Brain microvascular endothelial cell (primary cell): ENCODE results near the gene SVIL.
A peak's percentile ranks its signal among the peaks of the same experiment; 100 is the strongest.
"Not testable (repeated sequence)": the region's sequence is repeated elsewhere in the genome, so short reads cannot be mapped to it uniquely, and the experiment has no call there.

Source experiments
- DNase-seq: peaks from one replicate; pipeline ENCODE4 v3.0.0-alpha.2; 2020
- H3K27ac ChIP-seq: fragments of 250-450 bp; sonication (Bioruptor Pico); 2 replicates; pipeline ENCODE4 v1.5.1; 2020; ENCODE audit warnings: mild to moderate bottlenecking, moderate library complexity
- H3K27me3 ChIP-seq: fragments of 250-450 bp; sonication (Bioruptor Pico); replicated peaks from 2 replicates; pipeline ENCODE4 v1.5.1; 2020; ENCODE audit warnings: mild to moderate bottlenecking
- H3K36me3 ChIP-seq: fragments of 250-450 bp; sonication (Bioruptor Pico); replicated peaks from 2 replicates; pipeline ENCODE4 v1.5.1; 2020; ENCODE audit warnings: mild to moderate bottlenecking
- H3K4me3 ChIP-seq: 2 replicates; pipeline ENCODE4 v1.5.1; 2011; ENCODE audit warnings: low read depth, mild to moderate bottlenecking, control low read depth, low read length, moderate library complexity
- in situ Hi-C: cut with HindIII; loops from 2 replicates; pipeline ENCODE4 v1.10.0; 2017; ENCODE audit warnings: low sequenced_read_pairs, low pct_ligation_motif_present
- TF ChIP-seq, protein P1 (sequence below): IDR thresholded peaks from 2 replicates; pipeline ENCODE4 v1.5.1; 2011; ENCODE audit warnings: low read depth, mild to moderate bottlenecking, moderate library complexity, low read length, control low read depth, inconsistent platforms; ENCODE audit errors: missing control alignments

Gene SVIL

GRCh38 chr10:29576681-29577080 is 58.1 kb downstream of the SVIL start:
- TF ChIP-seq, protein P1, sequence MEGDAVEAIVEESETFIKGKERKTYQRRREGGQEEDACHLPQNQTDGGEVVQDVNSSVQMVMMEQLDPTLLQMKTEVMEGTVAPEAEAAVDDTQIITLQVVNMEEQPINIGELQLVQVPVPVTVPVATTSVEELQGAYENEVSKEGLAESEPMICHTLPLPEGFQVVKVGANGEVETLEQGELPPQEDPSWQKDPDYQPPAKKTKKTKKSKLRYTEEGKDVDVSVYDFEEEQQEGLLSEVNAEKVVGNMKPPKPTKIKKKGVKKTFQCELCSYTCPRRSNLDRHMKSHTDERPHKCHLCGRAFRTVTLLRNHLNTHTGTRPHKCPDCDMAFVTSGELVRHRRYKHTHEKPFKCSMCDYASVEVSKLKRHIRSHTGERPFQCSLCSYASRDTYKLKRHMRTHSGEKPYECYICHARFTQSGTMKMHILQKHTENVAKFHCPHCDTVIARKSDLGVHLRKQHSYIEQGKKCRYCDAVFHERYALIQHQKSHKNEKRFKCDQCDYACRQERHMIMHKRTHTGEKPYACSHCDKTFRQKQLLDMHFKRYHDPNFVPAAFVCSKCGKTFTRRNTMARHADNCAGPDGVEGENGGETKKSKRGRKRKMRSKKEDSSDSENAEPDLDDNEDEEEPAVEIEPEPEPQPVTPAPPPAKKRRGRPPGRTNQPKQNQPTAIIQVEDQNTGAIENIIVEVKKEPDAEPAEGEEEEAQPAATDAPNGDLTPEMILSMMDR: no peak
- in situ Hi-C loops: no loop called here
- peak overlapping the region; percentile 19 for H3K27ac ChIP-seq
- no peaks in the 10 kb centered on the region for H3K27me3 ChIP-seq
- peak; percentile 63 for DNase-seq
- H3K4me3 ChIP-seq: no peak overlapping the region
- peaks cover 2% of the 10 kb centered on the region for H3K36me3 ChIP-seq

DNA sequence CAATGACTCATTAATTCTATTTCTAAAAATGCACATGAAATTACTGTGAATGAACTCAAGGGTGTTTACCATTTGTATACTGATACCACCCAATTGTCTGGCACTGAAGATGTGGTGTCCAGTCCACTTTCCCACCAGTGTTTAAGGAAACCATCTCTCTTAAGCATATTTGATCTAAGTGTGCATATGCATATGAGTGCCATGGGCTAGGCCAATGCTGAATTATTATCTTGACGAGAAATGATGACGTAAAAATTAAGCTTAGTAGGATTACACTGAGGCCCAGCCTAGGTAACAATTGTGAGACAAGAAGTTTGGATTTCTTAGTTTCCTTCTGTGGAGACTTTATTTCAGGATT is 59.7 kb downstream of the SVIL start:
- Histone ChIP-seq H3K4me3 (no peak overlapping the region), H3K36me3 (peaks cover 2% of the 10 kb centered on the region), H3K27ac (no peak overlapping the region), H3K27me3 (no peaks in the 10 kb centered on the region)
- TF ChIP-seq, protein P1: no peak
- no peak for DNase-seq
- in situ Hi-C loops: no loop called here

GRCh38 chr10:29574212-29575097 is 60.3 kb downstream of the SVIL start:
- DNase-seq, H3K36me3 ChIP-seq, H3K4me3 ChIP-seq, H3K27ac ChIP-seq, H3K27me3 ChIP-seq, in situ Hi-C loops: not testable (repeated sequence)

GRCh38 chr10:29570248-29570647 is 64.5 kb downstream of the SVIL start:
- H3K4me3 ChIP-seq, in situ Hi-C loops, H3K27me3 ChIP-seq, H3K36me3 ChIP-seq, DNase-seq, H3K27ac ChIP-seq: not testable (repeated sequence)

GRCh38 chr10:29569795-29570194 is 65.0 kb downstream of the SVIL start:
- Histone ChIP-seq H3K36me3 (no peaks in the 10 kb centered on the region), H3K27me3 (no peaks in the 10 kb centered on the region), H3K4me3 (no peak overlapping the region), H3K27ac (no peak overlapping the region)
- in situ Hi-C loops: no loop called here
- TF ChIP-seq, protein P1: no peak
- DNase-seq: no peak

DNA sequence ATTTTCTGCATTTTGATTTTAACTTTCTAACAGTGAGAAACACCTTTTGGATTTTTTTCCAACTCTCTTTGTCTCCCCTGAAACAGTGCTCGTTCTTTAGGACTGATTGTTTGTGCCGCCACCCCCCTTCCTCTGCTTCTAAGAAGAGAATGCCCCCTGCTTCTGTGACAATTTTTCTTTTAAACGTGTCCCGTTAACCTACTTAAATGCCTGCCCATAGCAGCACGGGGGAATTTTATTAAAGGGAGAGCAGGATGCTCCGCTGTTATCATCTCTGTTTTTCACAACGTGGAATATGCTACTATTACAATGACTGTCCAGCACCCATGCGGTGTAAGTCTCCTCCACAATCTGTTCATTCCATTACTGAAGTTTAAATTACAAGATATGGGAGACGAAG is 67.8 kb downstream of the SVIL start:
- no peak for DNase-seq
- Histone ChIP-seq H3K27ac (no peak overlapping the region), H3K4me3 (no peak overlapping the region), H3K36me3 (peaks cover 5% of the 10 kb centered on the region), H3K27me3 (no peaks in the 10 kb centered on the region)
- TF ChIP-seq, protein P1: no peak
- in situ Hi-C loops: no loop called here

- H3K36me3 ChIP-seq, H3K27ac ChIP-seq, H3K27me3 ChIP-seq, DNase-seq, H3K4me3 ChIP-seq, in situ Hi-C loops: not testable (repeated sequence)
Observed at GRCh38 chr10:29566209-29566608, 68.6 kb downstream of the SVIL start.
